ENCODE measurements around the gene PHC2. TPM values are rescaled to one million over a fixed set of nuclear protein-coding genes. Genes with fewer than 3 reads are reported as not detected.

The PHC2 gene
- total RNA-seq, 1 donor: 85.4 TPM

- peaks cover 34% of the 10 kb centered on the region for H3K4me1 ChIP-seq (ENCODE audit: insufficient read depth, low read length)
- no peaks in the 10 kb centered on the region for H3K27me3 ChIP-seq (ENCODE audit: insufficient read depth, low read length)
- H3K79me2 ChIP-seq (ENCODE audit: insufficient read depth, low read length): peaks cover 76% of the 10 kb centered on the region
- no peak for TF ChIP-seq CTCF (IDR thresholded peaks at IDR 0.05; ENCODE audit: extremely low read depth, low read depth, low read length)
- no peaks in the 10 kb centered on the region for H3K9me3 ChIP-seq (ENCODE audit: low read depth, low read length)
- no peaks in the 10 kb centered on the region for H4K20me1 ChIP-seq (ENCODE audit: insufficient read depth, low read length)
- no peak overlapping the region for H3K4me2 ChIP-seq (ENCODE audit: insufficient read depth, low read length)
- no peak overlapping the region for H3K27ac ChIP-seq (ENCODE audit: low read depth, low read length)
- no peak for DNase-seq (ENCODE audit: insufficient read length, low spot score, missing footprints)
- no peak overlapping the region for H3K4me3 ChIP-seq (ENCODE audit: insufficient read depth, low read length)
- H2AFZ ChIP-seq (ENCODE audit: low read length): no peak overlapping the region
- peaks cover 3% of the 10 kb centered on the region for H3K36me3 ChIP-seq (ENCODE audit: insufficient read depth, low read length)
These were observed 50.1 kb downstream of the PHC2 start for GRCh38 chr1:33380811-33381210.

- no peaks in the 10 kb centered on the region for H3K9me3 ChIP-seq (ENCODE audit: low read depth, low read length)
- peaks cover 30% of the 10 kb centered on the region for H3K4me1 ChIP-seq (ENCODE audit: insufficient read depth, low read length)
- no peak overlapping the region for H3K27ac ChIP-seq (ENCODE audit: low read depth, low read length)
- no peaks in the 10 kb centered on the region for H3K27me3 ChIP-seq (ENCODE audit: insufficient read depth, low read length)
- no peak overlapping the region for H3K4me3 ChIP-seq (ENCODE audit: insufficient read depth, low read length)
- peaks cover 9% of the 10 kb centered on the region for H3K36me3 ChIP-seq (ENCODE audit: insufficient read depth, low read length)
- TF ChIP-seq CTCF (IDR thresholded peaks at IDR 0.05; ENCODE audit: extremely low read depth, low read depth, low read length): no peak
- H3K79me2 ChIP-seq (ENCODE audit: insufficient read depth, low read length): peaks cover 78% of the 10 kb centered on the region
- no peak for DNase-seq (ENCODE audit: insufficient read length, low spot score, missing footprints)
- no peak overlapping the region for H2AFZ ChIP-seq (ENCODE audit: low read length)
- no peak overlapping the region for H3K4me2 ChIP-seq (ENCODE audit: insufficient read depth, low read length)
- no peaks in the 10 kb centered on the region for H4K20me1 ChIP-seq (ENCODE audit: insufficient read depth, low read length)
These were observed 51.1 kb downstream of the PHC2 start for GRCh38 chr1:33379631-33380354.

GRCh38 chr1:33378976-33379375 lies 51.9 kb downstream of the PHC2 start:
- H4K20me1 ChIP-seq (ENCODE audit: insufficient read depth, low read length): no peaks in the 10 kb centered on the region
- H3K4me2 ChIP-seq (ENCODE audit: insufficient read depth, low read length): no peak overlapping the region
- no peak for TF ChIP-seq CTCF (IDR thresholded peaks at IDR 0.05; ENCODE audit: extremely low read depth, low read depth, low read length)
- H3K4me1 ChIP-seq (ENCODE audit: insufficient read depth, low read length): peaks cover 29% of the 10 kb centered on the region
- no peak overlapping the region for H2AFZ ChIP-seq (ENCODE audit: low read length)
- peaks cover 75% of the 10 kb centered on the region for H3K79me2 ChIP-seq (ENCODE audit: insufficient read depth, low read length)
- no peaks in the 10 kb centered on the region for H3K9me3 ChIP-seq (ENCODE audit: low read depth, low read length)
- DNase-seq (ENCODE audit: insufficient read length, low spot score, missing footprints): no peak
- H3K27ac ChIP-seq (ENCODE audit: low read depth, low read length): no peak overlapping the region
- H3K27me3 ChIP-seq (ENCODE audit: insufficient read depth, low read length): no peaks in the 10 kb centered on the region
- no peak overlapping the region for H3K4me3 ChIP-seq (ENCODE audit: insufficient read depth, low read length)
- peaks cover 14% of the 10 kb centered on the region for H3K36me3 ChIP-seq (ENCODE audit: insufficient read depth, low read length)

GRCh38 chr1:33378524-33378923 lies 52.4 kb downstream of the PHC2 start:
- H2AFZ ChIP-seq (ENCODE audit: low read length): no peak overlapping the region
- H3K27ac ChIP-seq (ENCODE audit: low read depth, low read length): no peak overlapping the region
- TF ChIP-seq CTCF (IDR thresholded peaks at IDR 0.05; ENCODE audit: extremely low read depth, low read depth, low read length): no peak
- H3K4me3 ChIP-seq (ENCODE audit: insufficient read depth, low read length): no peak overlapping the region
- H3K79me2 ChIP-seq (ENCODE audit: insufficient read depth, low read length): peaks cover 74% of the 10 kb centered on the region
- no peaks in the 10 kb centered on the region for H4K20me1 ChIP-seq (ENCODE audit: insufficient read depth, low read length)
- H3K9me3 ChIP-seq (ENCODE audit: low read depth, low read length): no peaks in the 10 kb centered on the region
- no peak for DNase-seq (ENCODE audit: insufficient read length, low spot score, missing footprints)
- peaks cover 17% of the 10 kb centered on the region for H3K36me3 ChIP-seq (ENCODE audit: insufficient read depth, low read length)
- no peaks in the 10 kb centered on the region for H3K27me3 ChIP-seq (ENCODE audit: insufficient read depth, low read length)
- peaks cover 25% of the 10 kb centered on the region for H3K4me1 ChIP-seq (ENCODE audit: insufficient read depth, low read length)
- no peak overlapping the region for H3K4me2 ChIP-seq (ENCODE audit: insufficient read depth, low read length)

All from osteoblast (primary cell).